Measurements from ENCODE around the gene ARMC5. TPM values are rescaled to one million over a fixed set of nuclear protein-coding genes. Genes with fewer than 3 reads are reported as not detected.
"Not testable (repeated sequence)": the region's sequence is repeated elsewhere in the genome, so short reads cannot be mapped to it uniquely, and the experiment has no call there.

Gene ARMC5
- total RNA-seq, 2 experiments from 2014 or later = 19.2 to 22.2 TPM

- H3K4me1 Mint-ChIP-seq = peaks cover 5% of the 10 kb centered on the region
- CTCF ChIA-PET = interaction anchor here (1.8 kb wide), 1 partner anchor 12 kb away, joined by 4 read pairs; no protein-coding TSS in a partner anchor
- H3K36me3 Mint-ChIP-seq = peaks cover 1% of the 10 kb centered on the region
- DNase-seq = peak; percentile 39
- H3K9me3 Mint-ChIP-seq (ENCODE audit: low read depth) = no peaks in the 10 kb centered on the region
- peaks cover 22% of the 10 kb centered on the region for H3K27me3 Mint-ChIP-seq
- no peak for ATAC-seq
- peak overlapping the region; percentile 12 for H3K4me3 Mint-ChIP-seq
- H3K27ac Mint-ChIP-seq = no peak overlapping the region
These were observed 30.6 kb downstream of the ARMC5 start for GRCh38 chr16:31489616-31490584.

- Mint-ChIP-seq H3K27me3 (peaks cover 8% of the 10 kb centered on the region), H3K36me3 (peaks cover 1% of the 10 kb centered on the region), H3K4me3 (no peak overlapping the region), H3K9me3 (ENCODE audit: low read depth) (no peaks in the 10 kb centered on the region), H3K4me1 (peaks cover 5% of the 10 kb centered on the region), H3K27ac (no peak overlapping the region)
- DNase-seq (no peak), ATAC-seq (no peak)
- CTCF ChIA-PET = no interaction called here
These were observed 32.6 kb downstream of the ARMC5 start for GRCh38 chr16:31491778-31492418.

- ATAC-seq (no peak), DNase-seq (no peak)
- Mint-ChIP-seq H3K4me1 (no peaks in the 10 kb centered on the region), H3K4me3 (no peak overlapping the region), H3K27me3 (no peaks in the 10 kb centered on the region), H3K9me3 (ENCODE audit: low read depth) (no peaks in the 10 kb centered on the region), H3K27ac (no peak overlapping the region), H3K36me3 (peaks cover 1% of the 10 kb centered on the region)
- CTCF ChIA-PET = no interaction called here
These were observed 34.3 kb downstream of the ARMC5 start for GRCh38 chr16:31493506-31494125.

GRCh38 chr16:31496670-31497069 lies 37.4 kb downstream of the ARMC5 start:
- CTCF ChIA-PET = no interaction called here
- H3K4me1 Mint-ChIP-seq = no peaks in the 10 kb centered on the region
- no peak for DNase-seq
- no peak overlapping the region for H3K27ac Mint-ChIP-seq
- H3K4me3 Mint-ChIP-seq = no peak overlapping the region
- no peak for ATAC-seq
- H3K27me3 Mint-ChIP-seq = no peaks in the 10 kb centered on the region
- no peaks in the 10 kb centered on the region for H3K9me3 Mint-ChIP-seq (ENCODE audit: low read depth)
- no peaks in the 10 kb centered on the region for H3K36me3 Mint-ChIP-seq

- CTCF ChIA-PET = no interaction called here
- Mint-ChIP-seq H3K27me3 (no peaks in the 10 kb centered on the region), H3K27ac (no peak overlapping the region), H3K36me3 (no peaks in the 10 kb centered on the region), H3K4me3 (no peak overlapping the region), H3K4me1 (no peaks in the 10 kb centered on the region), H3K9me3 (ENCODE audit: low read depth) (no peaks in the 10 kb centered on the region)
- DNase-seq = no peak
- ATAC-seq = no peak
These were observed 39.2 kb downstream of the ARMC5 start for GRCh38 chr16:31498493-31498892.

- ATAC-seq (no peak), DNase-seq (no peak)
- Mint-ChIP-seq H3K4me3 (no peak overlapping the region), H3K27me3 (no peaks in the 10 kb centered on the region), H3K27ac (no peak overlapping the region), H3K9me3 (ENCODE audit: low read depth) (no peaks in the 10 kb centered on the region), H3K36me3 (peaks cover 2% of the 10 kb centered on the region), H3K4me1 (peaks cover 8% of the 10 kb centered on the region)
- CTCF ChIA-PET = no interaction called here
These were observed 40.6 kb downstream of the ARMC5 start for GRCh38 chr16:31499928-31500327.

- H3K4me3 Mint-ChIP-seq = no peak overlapping the region
- no peak for DNase-seq
- ATAC-seq = no peak
- CTCF ChIA-PET = interaction anchor here (0.6 kb wide), 1 partner anchor 26 kb away, joined by 3 read pairs; no protein-coding TSS in a partner anchor
- no peaks in the 10 kb centered on the region for H3K9me3 Mint-ChIP-seq (ENCODE audit: low read depth)
- no peaks in the 10 kb centered on the region for H3K27me3 Mint-ChIP-seq
- H3K27ac Mint-ChIP-seq = no peak overlapping the region
- peaks cover 9% of the 10 kb centered on the region for H3K36me3 Mint-ChIP-seq
- peaks cover 21% of the 10 kb centered on the region for H3K4me1 Mint-ChIP-seq
These were observed 42.1 kb downstream of the ARMC5 start for GRCh38 chr16:31501226-31501965.

- ATAC-seq = no peak
- H3K27ac Mint-ChIP-seq = no peak overlapping the region
- CTCF ChIA-PET = no interaction called here
- H3K4me1 Mint-ChIP-seq = peaks cover 25% of the 10 kb centered on the region
- no peaks in the 10 kb centered on the region for H3K9me3 Mint-ChIP-seq (ENCODE audit: low read depth)
- H3K36me3 Mint-ChIP-seq = peaks cover 9% of the 10 kb centered on the region
- DNase-seq = no peak
- H3K27me3 Mint-ChIP-seq = no peaks in the 10 kb centered on the region
- no peak overlapping the region for H3K4me3 Mint-ChIP-seq
These were observed 42.7 kb downstream of the ARMC5 start for GRCh38 chr16:31501966-31502348.

GRCh38 chr16:31502981-31503380 lies 43.7 kb downstream of the ARMC5 start:
- CTCF ChIA-PET = interaction anchor here (0.8 kb wide), 1 partner anchor 16 kb away, joined by 3 read pairs; no protein-coding TSS in a partner anchor
- Mint-ChIP-seq H3K27ac (no peak overlapping the region), H3K27me3 (no peaks in the 10 kb centered on the region), H3K4me3 (no peak overlapping the region), H3K9me3 (ENCODE audit: low read depth) (no peaks in the 10 kb centered on the region), H3K36me3 (peaks cover 9% of the 10 kb centered on the region), H3K4me1 (peaks cover 32% of the 10 kb centered on the region)
- ATAC-seq = no peak
- no peak for DNase-seq

GRCh38 chr16:31503555-31503954 lies 44.3 kb downstream of the ARMC5 start:
- not testable (repeated sequence) for H3K9me3 Mint-ChIP-seq (ENCODE audit: low read depth); ATAC-seq; DNase-seq; H3K27ac Mint-ChIP-seq; H3K36me3 Mint-ChIP-seq; H3K4me3 Mint-ChIP-seq; H3K27me3 Mint-ChIP-seq
- CTCF ChIA-PET = interaction anchor here (0.8 kb wide), 1 partner anchor 16 kb away, joined by 3 read pairs; no protein-coding TSS in a partner anchor
- H3K4me1 Mint-ChIP-seq = peaks cover 32% of the 10 kb centered on the region

- ATAC-seq (no peak), DNase-seq (no peak)
- no peaks in the 10 kb centered on the region for H3K27me3 Mint-ChIP-seq
- H3K4me1 Mint-ChIP-seq = peaks cover 38% of the 10 kb centered on the region
- no peak overlapping the region for H3K4me3 Mint-ChIP-seq
- CTCF ChIA-PET = no interaction called here
- H3K27ac Mint-ChIP-seq = no peak overlapping the region
- no peaks in the 10 kb centered on the region for H3K9me3 Mint-ChIP-seq (ENCODE audit: low read depth)
- H3K36me3 Mint-ChIP-seq = peaks cover 9% of the 10 kb centered on the region
These were observed 44.9 kb downstream of the ARMC5 start for GRCh38 chr16:31504159-31504558.

- CTCF ChIA-PET = interaction anchor here (3.4 kb wide), 1 partner anchor 46 kb away, joined by 18 read pairs; the partner anchor contains the start of gene ARMC5
- peak; percentile 59 for DNase-seq
- H3K27ac Mint-ChIP-seq = peak overlapping the region; percentile 72
- H3K36me3 Mint-ChIP-seq = peaks cover 11% of the 10 kb centered on the region
- H3K27me3 Mint-ChIP-seq = no peaks in the 10 kb centered on the region
- H3K9me3 Mint-ChIP-seq (ENCODE audit: low read depth) = no peaks in the 10 kb centered on the region
- ATAC-seq = peak; percentile 49
- H3K4me1 Mint-ChIP-seq = peaks cover 43% of the 10 kb centered on the region
- no peak overlapping the region for H3K4me3 Mint-ChIP-seq
These were observed 46.2 kb downstream of the ARMC5 start for GRCh38 chr16:31505483-31505882.

GRCh38 chr16:31507617-31507928 lies 48.3 kb downstream of the ARMC5 start:
- Mint-ChIP-seq H3K27me3 (no peaks in the 10 kb centered on the region), H3K27ac (peak overlapping the region; percentile 96), H3K4me1 (peaks cover 43% of the 10 kb centered on the region), H3K9me3 (ENCODE audit: low read depth) (no peaks in the 10 kb centered on the region), H3K36me3 (peaks cover 11% of the 10 kb centered on the region), H3K4me3 (peak overlapping the region; percentile 95)
- DNase-seq (no peak), ATAC-seq (peak; percentile 6)
- CTCF ChIA-PET = interaction anchor here (0.7 to 3.4 kb wide), 4 partner anchors 48 to 366 kb away, joined by 3 to 18 read pairs (median 3); partner anchors contain the start of genes ARMC5 and ZNF267

Measured in activated CD8-positive, alpha-beta memory T cell treated with anti-CD3 and anti-CD28 coated beads, Interleukin-2, amount 10 ng/mL, durations not matched to agents 7 days and 5 days (primary cell).